Measurements from ENCODE around the gene CCDC92B.

DNA sequence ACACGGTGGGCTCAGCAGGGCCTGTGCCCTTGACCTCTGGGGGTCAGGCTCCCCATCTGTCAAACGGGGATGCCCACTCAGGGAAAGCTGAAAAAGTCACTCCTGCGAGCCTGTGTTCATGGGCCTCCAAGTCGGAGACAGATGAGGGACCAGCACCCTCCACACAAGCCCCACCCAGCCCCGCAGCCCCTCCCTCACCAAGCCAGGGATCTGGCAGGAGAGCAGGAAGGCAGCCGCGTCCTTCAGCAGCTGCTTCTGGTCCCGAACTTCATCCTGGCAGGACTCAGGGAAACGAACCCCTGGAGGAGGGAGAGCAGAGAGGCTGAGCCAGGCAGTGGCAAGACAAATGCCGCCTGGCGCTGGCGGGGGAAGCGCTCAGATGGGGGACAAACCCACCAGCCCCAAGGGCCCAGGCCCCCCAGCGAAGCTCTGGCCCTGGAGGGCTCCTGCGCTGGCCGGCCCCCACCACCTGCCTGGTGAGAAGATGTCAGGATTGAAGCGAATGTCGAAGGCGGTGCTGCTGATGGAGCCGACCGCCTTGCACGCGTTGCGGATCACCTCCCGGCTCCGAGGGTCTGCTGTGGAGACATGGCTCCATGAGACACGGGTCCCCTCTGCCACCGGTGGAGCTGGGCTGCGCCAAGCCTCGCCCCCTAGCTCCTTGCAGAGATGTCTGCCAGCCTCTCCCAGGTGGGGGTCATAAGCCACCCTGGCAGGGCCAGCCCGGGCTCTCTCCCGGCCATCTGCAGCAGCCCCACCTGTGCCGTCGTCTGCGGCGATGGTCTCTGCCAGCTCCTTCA, 53.3 kb downstream of the CCDC92B start:
- no peak for TF ChIP-seq POLR2A (IDR thresholded peaks at IDR 0.05)
- TF ChIP-seq, protein P1, sequence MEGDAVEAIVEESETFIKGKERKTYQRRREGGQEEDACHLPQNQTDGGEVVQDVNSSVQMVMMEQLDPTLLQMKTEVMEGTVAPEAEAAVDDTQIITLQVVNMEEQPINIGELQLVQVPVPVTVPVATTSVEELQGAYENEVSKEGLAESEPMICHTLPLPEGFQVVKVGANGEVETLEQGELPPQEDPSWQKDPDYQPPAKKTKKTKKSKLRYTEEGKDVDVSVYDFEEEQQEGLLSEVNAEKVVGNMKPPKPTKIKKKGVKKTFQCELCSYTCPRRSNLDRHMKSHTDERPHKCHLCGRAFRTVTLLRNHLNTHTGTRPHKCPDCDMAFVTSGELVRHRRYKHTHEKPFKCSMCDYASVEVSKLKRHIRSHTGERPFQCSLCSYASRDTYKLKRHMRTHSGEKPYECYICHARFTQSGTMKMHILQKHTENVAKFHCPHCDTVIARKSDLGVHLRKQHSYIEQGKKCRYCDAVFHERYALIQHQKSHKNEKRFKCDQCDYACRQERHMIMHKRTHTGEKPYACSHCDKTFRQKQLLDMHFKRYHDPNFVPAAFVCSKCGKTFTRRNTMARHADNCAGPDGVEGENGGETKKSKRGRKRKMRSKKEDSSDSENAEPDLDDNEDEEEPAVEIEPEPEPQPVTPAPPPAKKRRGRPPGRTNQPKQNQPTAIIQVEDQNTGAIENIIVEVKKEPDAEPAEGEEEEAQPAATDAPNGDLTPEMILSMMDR (IDR thresholded peaks at IDR 0.05): no peak

Measured in uterus (tissue), 2 donors.